Right atrium auricular region (tissue), 2 donors: ENCODE results near the gene SLC22A23. TPM values are rescaled to one million over a fixed set of nuclear protein-coding genes. Genes with fewer than 3 reads are reported as not detected.

Source experiments
- DNase-seq: peaks from one replicate; pipeline ENCODE4 v3.0.0-alpha.2; 2019; ENCODE audit warnings: low spot score
- H3K27ac ChIP-seq, 2 donors: fragments of 200-600 bp; sonication (generic); 1 replicate in 1 of 2; 2 replicates in 1 of 2; pipeline ENCODE4 v1.5.1; 2016 to 2019
- H3K27me3 ChIP-seq, 2 donors: fragments of 200-600 bp; sonication (generic); one replicate each; pipeline versions ENCODE4 v1.5.1 to v1.6.0; 2017 to 2019
- H3K36me3 ChIP-seq: fragments of 200-600 bp; sonication (generic); one replicate; pipeline ENCODE4 v1.5.1; 2016
- H3K4me1 ChIP-seq, 2 donors: fragments of 200-600 bp; sonication (generic); one replicate each; pipeline versions ENCODE4 v1.5.1 to v1.6.0; 2017 to 2019
- H3K4me3 ChIP-seq, 2 donors: fragments of 200-600 bp; sonication (generic); 1 replicate in 1 of 2; 2 replicates in 1 of 2; pipeline ENCODE4 v1.5.1; 2017 to 2019; ENCODE audit warnings: mild to moderate bottlenecking in 1 of 2, moderate library complexity in 1 of 2
- H3K9me3 ChIP-seq, 2 donors: fragments of 200-600 bp; sonication (generic); one replicate each; pipeline ENCODE4 v1.5.1; 2019
- CTCF ChIP-seq, 2 donors: fragments of 200-600 bp; sonication (generic); IDR thresholded peaks; one replicate each; pipeline ENCODE4 v1.5.1; 2019; ENCODE audit warnings: antibody characterized with exemption in 2 of 2
- total RNA-seq, 2 donors: library from RNA; depleted of rRNA; stranded (reverse); fragments of >200 nt; gene quantifications; one replicate each; pipeline ENCODE4 v1.1.0, GENCODE V29; 2016

SLC22A23 gene
- total RNA-seq, 2 donors from 2014 or later, result 2.9 to 7.2 TPM

GRCh38 chr6:3297909-3298308 lies 158.9 kb downstream of the SLC22A23 start:
- TF ChIP-seq CTCF (IDR thresholded peaks at IDR 0.05), result no peak
- H3K4me3 ChIP-seq, result no peak overlapping the region

GRCh38 chr6:3297006-3297405 lies 159.8 kb downstream of the SLC22A23 start:
- Histone ChIP-seq H3K27me3 (no peaks in the 10 kb centered on the region), H3K4me1 (peaks cover 0 to 7% of the 10 kb centered on the region in 2 donors), H3K27ac (no peak overlapping the region), H3K4me3 (no peak overlapping the region), H3K9me3 (no peaks in the 10 kb centered on the region), H3K36me3 (no peaks in the 10 kb centered on the region)
- DNase-seq, result no peak
- no peak for TF ChIP-seq CTCF (IDR thresholded peaks at IDR 0.05)

More at GRCh38 chr6:3297909-3298308, 158.9 kb downstream of the SLC22A23 start:
- no peak for DNase-seq
- Histone ChIP-seq H3K4me1 (no peaks in the 10 kb centered on the region), H3K36me3 (no peaks in the 10 kb centered on the region), H3K27ac (no peak overlapping the region), H3K9me3 (no peaks in the 10 kb centered on the region), H3K27me3 (no peaks in the 10 kb centered on the region)

- H3K27ac ChIP-seq, result no peak overlapping the region
- no peaks in the 10 kb centered on the region for H3K36me3 ChIP-seq
- H3K4me1 ChIP-seq, result peaks cover 0 to 7% of the 10 kb centered on the region in 2 donors
- no peaks in the 10 kb centered on the region for H3K27me3 ChIP-seq
- TF ChIP-seq CTCF (IDR thresholded peaks at IDR 0.05), result no peak
- DNase-seq, result no peak
- H3K9me3 ChIP-seq, result no peaks in the 10 kb centered on the region
- no peak overlapping the region for H3K4me3 ChIP-seq
Observed at GRCh38 chr6:3296537-3296936, 160.3 kb downstream of the SLC22A23 start.

- Histone ChIP-seq H3K27me3 (no peaks in the 10 kb centered on the region), H3K9me3 (no peaks in the 10 kb centered on the region), H3K27ac (no peak overlapping the region), H3K36me3 (no peaks in the 10 kb centered on the region), H3K4me3 (no peak overlapping the region), H3K4me1 (peaks cover 0 to 7% of the 10 kb centered on the region in 2 donors)
- TF ChIP-seq CTCF (IDR thresholded peaks at IDR 0.05), result no peak
- DNase-seq, result no peak
Observed at GRCh38 chr6:3296078-3296477, 160.8 kb downstream of the SLC22A23 start.

- TF ChIP-seq CTCF (IDR thresholded peaks at IDR 0.05), result no peak
- no peaks in the 10 kb centered on the region for H3K36me3 ChIP-seq
- no peaks in the 10 kb centered on the region for H3K27me3 ChIP-seq
- H3K27ac ChIP-seq, result no peak overlapping the region
- H3K4me3 ChIP-seq, result no peak overlapping the region
- no peak for DNase-seq
- peaks cover 0 to 7% of the 10 kb centered on the region in 2 donors for H3K4me1 ChIP-seq
- no peaks in the 10 kb centered on the region for H3K9me3 ChIP-seq
Observed at GRCh38 chr6:3294921-3295871, 161.7 kb downstream of the SLC22A23 start.
